ENCODE data around the gene RIMBP2.

GRCh38 chr12:130666645-130667044, 49.5 kb downstream of the RIMBP2 start:
- TF ChIP-seq CTCF (IDR thresholded peaks at IDR 0.05) (no peak), POLR2A (IDR thresholded peaks at IDR 0.05) (no peak), EP300 (IDR thresholded peaks at IDR 0.05) (no peak)

All from tibial nerve (tissue), 4 donors.